Astrocyte of the hippocampus (primary cell): Measurements from ENCODE around the gene PLEKHG5.

Experiments used
- DNase-seq: peaks from one replicate; pipeline ENCODE4 v3.0.0; 2011; ENCODE audit warnings: low read depth, low spot score

Gene PLEKHG5

GRCh38 chr1:6491480-6491962 lies at the start of gene PLEKHG5:
TSS of gene PLEKHG5 (minus strand) at chr1:6491667. CDS start at chr1:6477571, 14,096 bp downstream.
- DNase-seq = peak; percentile 75

GRCh38 chr1:6538956-6539355 lies 47.5 kb upstream of the PLEKHG5 start:
- DNase-seq = peak; percentile 73

- no peak for DNase-seq
Observed at GRCh38 chr1:6536291-6536690, 44.8 kb upstream of the PLEKHG5 start.

DNA sequence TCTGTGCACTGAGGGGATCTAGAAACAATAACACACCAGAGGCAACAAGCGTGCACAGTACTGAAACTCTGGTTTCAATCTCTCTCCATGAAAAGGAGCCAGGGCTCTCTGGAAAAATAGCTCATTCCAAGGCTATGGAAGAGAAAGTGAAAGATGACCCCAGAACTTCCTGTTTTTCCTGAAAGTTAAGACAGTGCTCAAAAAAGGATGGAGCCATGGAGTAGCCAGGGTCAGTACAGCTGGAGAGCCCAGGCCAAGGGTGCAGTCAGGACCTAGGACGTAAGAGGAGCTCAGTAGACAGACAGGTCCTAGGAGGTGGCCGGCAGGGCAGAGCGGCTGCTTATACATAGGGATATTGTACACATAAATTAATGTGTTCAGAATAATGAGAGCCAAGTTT lies 43.7 kb upstream of the PLEKHG5 start:
- DNase-seq = no peak

DNA sequence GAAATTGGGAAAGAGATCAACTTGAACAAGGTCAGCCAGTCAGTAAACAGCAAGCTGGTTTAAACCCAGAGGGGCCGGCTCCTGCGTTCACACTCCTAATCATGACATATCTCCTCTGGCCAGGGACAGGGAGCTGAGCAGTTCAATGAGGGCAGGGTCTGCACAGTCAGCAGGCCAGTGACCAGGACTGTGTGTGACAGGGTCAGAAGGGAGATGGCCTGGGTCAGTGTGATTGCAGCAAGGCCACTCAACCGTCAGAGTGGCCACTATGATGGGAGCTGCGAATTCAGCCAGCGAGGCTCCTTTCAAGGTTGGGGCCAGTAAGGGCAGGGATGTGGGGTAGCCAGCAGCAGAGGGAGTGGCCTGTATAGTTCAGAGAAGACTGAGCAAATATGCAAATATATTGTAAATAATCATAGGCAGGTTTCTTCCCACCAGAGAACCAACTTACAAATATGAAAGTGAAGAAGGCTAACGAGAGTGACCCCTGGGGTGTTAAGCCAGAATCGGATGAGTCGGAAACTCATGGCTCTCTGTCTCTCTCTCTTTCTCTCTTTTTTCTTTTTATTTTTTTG lies 42.9 kb upstream of the PLEKHG5 start:
- no peak for DNase-seq

- DNase-seq = no peak
Observed at GRCh38 chr1:6531996-6532395, 40.5 kb upstream of the PLEKHG5 start.

- no peak for DNase-seq
Observed at GRCh38 chr1:6530504-6531160, 39.2 kb upstream of the PLEKHG5 start.

GRCh38 chr1:6528492-6528891 lies 37.0 kb upstream of the PLEKHG5 start:
- DNase-seq = no peak

DNA sequence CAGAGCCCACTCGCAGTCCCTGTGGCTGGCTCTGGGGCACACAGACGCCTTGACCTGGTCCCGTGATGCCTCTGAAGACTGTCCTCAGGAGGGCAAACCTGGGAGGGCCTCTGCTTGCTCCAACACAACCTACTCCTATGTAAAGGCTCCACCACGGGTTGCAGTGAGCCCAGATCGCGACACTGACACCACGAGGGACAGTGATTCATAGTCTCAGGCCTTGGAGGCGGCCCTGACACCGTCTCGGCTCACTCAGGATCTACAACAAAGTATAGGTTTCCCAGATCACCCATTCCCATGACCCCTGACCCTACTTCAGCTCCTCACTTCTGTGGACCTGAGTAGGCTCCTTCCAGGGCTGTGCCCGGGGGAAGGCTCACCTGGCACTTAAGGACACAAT lies 34.8 kb upstream of the PLEKHG5 start:
- no peak for DNase-seq

- peak; percentile 61 for DNase-seq
Observed at GRCh38 chr1:6523566-6523965, 32.1 kb upstream of the PLEKHG5 start.

GRCh38 chr1:6521536-6521935 lies 30.1 kb upstream of the PLEKHG5 start:
- DNase-seq = peak; percentile 43

GRCh38 chr1:6519935-6520671 lies 28.6 kb upstream of the PLEKHG5 start:
- DNase-seq = peak; percentile 93

DNA sequence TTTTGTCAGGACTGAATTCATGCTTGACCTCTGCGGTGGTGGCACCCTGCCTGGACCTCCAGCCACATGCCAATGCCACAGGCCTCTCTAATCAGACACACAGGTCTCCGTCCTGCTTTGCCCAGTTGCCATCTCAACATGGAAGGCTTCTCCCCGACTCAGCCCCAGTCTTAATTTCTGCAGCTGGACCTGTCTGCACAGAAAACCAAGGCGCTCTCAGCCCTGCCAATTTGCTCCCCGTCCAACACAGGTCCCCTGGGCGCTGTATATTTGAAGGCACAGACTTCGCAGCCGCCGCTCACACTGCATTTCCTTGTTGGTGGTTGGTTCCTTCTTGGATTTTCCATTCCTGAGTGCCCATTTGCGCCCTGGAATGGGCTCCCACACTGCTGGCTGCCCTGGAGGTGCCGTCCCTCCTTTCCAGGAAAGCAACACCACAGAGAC lies 28.0 kb upstream of the PLEKHG5 start:
- DNase-seq = peak; percentile 54

DNA sequence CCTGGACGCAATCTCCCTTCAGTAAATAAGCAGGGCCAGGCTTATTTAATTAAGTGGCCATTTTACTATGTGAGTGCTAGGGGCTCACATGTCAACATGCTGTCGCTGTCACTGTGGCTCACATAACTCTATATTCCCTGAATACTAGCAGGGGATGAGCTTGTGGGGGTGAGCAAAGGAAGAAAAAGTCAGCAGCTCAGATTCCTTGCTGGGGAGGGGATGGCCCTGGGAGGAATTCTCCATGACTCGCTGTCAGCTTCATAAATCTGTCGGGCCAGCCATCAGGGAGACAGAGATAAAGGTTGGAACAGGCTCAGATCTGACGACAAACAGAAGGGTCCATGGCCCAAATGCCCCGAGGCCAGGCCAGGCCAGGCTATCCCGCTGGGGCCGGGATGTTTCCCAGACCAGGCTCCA lies 26.0 kb upstream of the PLEKHG5 start:
- no peak for DNase-seq

- DNase-seq = peak; percentile 51
Observed at GRCh38 chr1:6515771-6516170, 24.3 kb upstream of the PLEKHG5 start.

DNA sequence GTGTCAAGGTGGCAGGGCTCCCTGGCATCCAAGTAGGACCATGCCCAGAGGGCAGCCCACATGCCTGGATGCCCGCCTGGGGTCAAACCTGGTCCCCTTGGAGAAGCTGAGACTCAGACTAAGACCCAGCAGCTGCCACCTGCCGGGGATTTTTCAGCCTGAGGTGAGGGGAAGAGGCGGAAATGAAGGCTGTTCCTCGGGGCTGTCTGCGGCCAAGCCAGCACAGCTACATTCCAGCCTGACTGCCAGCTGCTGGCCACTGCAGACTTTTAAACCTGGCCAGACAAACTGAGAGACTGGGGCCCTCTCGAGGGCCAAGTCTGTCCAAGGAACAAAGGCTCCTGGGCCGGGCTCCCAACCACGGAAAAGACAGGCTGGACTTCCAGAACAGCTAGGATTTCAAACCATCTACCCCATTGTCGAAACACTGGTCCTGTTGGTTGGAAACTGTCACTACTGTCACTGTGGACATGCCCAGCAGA lies 21.9 kb upstream of the PLEKHG5 start:
- DNase-seq = peak; percentile 64

- no peak for DNase-seq
Observed at GRCh38 chr1:6512908-6513280, 21.4 kb upstream of the PLEKHG5 start.

- DNase-seq = no peak
Observed at GRCh38 chr1:6512245-6512907, 20.9 kb upstream of the PLEKHG5 start.

DNA sequence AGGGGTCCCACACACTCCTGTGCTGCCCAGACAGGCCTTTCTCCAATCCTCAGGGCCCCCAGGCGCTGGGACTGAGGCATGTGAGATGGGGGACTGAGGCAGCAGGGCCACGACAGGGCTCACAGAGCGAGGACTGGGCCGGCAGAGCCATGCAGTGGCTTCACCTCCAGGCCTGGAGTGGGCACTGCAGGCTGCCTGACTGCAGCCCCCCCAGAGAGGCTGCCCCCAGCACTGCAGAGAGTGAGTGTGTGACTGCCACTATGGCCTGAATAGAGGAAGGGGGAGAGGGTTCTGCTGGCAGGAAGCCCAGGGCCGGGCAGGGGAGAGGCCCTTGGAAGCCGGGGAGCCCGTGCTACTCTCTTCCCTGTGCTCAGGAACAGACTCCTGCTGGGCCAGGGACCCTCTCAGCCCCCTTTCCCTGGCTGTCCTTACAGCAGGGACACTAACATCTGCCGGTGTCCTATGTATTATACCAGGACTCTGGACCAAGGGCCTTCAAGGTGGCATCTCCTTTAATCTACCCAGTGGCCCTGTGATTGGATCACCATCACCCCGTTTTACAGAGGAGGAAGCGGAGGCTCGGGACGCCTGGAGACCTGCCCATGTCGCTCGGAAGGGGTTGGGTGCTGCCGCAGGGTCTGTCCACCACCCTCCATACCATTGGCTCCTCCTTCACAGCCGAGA lies 20.2 kb upstream of the PLEKHG5 start:
- no peak for DNase-seq

- no peak for DNase-seq
Observed at GRCh38 chr1:6511056-6511455, 19.6 kb upstream of the PLEKHG5 start.

DNA sequence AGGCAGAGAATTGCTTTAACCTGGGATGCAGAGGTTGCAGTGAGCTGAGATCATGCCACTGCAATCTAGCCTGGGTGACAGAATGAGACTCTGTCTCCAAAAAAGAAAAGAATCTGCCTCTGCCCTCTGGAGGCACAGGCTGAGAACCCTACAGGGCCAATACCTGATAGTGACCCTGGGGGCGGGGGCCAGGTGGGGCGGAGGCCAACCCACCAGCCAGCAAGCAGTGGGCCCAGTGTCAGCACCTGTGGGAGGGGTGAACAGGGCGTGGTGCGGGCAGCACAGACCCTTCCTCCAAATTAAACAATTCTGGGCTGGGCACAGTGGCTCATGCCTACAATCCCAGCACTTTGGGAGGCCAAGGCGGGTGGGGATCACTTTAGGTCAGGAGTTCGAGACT lies 19.0 kb upstream of the PLEKHG5 start:
- DNase-seq = no peak

DNA sequence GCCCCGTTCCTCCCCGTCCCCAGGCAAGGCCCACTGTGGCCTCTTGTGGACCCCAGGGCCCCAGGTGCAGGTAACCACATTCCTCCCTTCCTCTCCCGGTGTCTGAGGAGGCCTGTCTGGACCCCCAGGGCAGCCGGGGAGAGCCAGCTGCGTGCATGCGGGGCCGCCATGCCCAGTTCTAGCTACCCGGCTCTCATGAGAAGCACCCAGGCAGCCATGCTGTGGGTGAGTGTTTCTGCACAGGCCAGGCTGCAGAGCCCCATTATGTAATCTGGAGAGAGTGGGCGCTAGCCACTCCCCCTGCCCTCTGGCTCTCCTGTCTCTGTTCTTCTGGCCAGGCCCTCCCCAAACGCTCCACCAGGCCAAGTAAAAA lies 18.4 kb upstream of the PLEKHG5 start:
- DNase-seq = no peak
